Measurements from ENCODE around the gene CEACAM20. TPM values are rescaled to one million over a fixed set of nuclear protein-coding genes. Genes with fewer than 3 reads are reported as not detected.
A peak's percentile ranks its signal among the peaks of the same experiment; 100 is the strongest.

CEACAM20 gene
- total RNA-seq, 1 experiment from 2014 or later = not detected

- no TSS peak for BruUV-seq (replicated peaks)
- ChIA-PET POLR2A (ENCODE audit: low non-redundant PET) (no interaction called here), CTCF (no interaction called here)
- Histone ChIP-seq H3K9me3 (ENCODE audit: low read depth, low read length, poor library complexity, severe bottlenecking) (no peaks in the 10 kb centered on the region), H3K4me3 (ENCODE audit: low read depth, low read length, poor library complexity, severe bottlenecking) (no peak overlapping the region), H3K27me3 (replicated peaks; ENCODE audit: insufficient read depth, low read depth, low read length, poor library complexity) (no peaks in the 10 kb centered on the region), H3K27ac (ENCODE audit: low read depth, low read length, poor library complexity, severe bottlenecking) (no peak overlapping the region), H3K36me3 (ENCODE audit: insufficient read depth, low read length, poor library complexity, severe bottlenecking) (no peaks in the 10 kb centered on the region), H3K4me1 (ENCODE audit: insufficient read depth, low read length, poor library complexity, severe bottlenecking) (peaks cover 7% of the 10 kb centered on the region)
- TF ChIP-seq CTCF (conservative IDR thresholded peaks at IDR 0.05; ENCODE audit: low read depth, low read length) (no peak), EZH2 (IDR thresholded peaks at IDR 0.05; ENCODE audit: borderline replicate concordance, low read depth, low read length, poor library complexity, severe bottlenecking) (no peak)
- DNase-seq (ENCODE audit: low spot score) = no peak
- intact Hi-C loops (cut with micrococcal nuclease; ENCODE audit: unreplicated experiment) = no loop called here
These were observed 45.7 kb upstream of the CEACAM20 start for GRCh38 chr19:44575116-44575700.

GRCh38 chr19:44574186-44574950 lies 44.9 kb upstream of the CEACAM20 start:
- Histone ChIP-seq H3K9me3 (ENCODE audit: low read depth, low read length, poor library complexity, severe bottlenecking) (no peaks in the 10 kb centered on the region), H3K4me3 (ENCODE audit: low read depth, low read length, poor library complexity, severe bottlenecking) (no peak overlapping the region), H3K4me1 (ENCODE audit: insufficient read depth, low read length, poor library complexity, severe bottlenecking) (peaks cover 7% of the 10 kb centered on the region), H3K27me3 (replicated peaks; ENCODE audit: insufficient read depth, low read depth, low read length, poor library complexity) (no peaks in the 10 kb centered on the region), H3K36me3 (ENCODE audit: insufficient read depth, low read length, poor library complexity, severe bottlenecking) (no peaks in the 10 kb centered on the region), H3K27ac (ENCODE audit: low read depth, low read length, poor library complexity, severe bottlenecking) (peak overlapping the region; percentile 28)
- ChIA-PET POLR2A (ENCODE audit: low non-redundant PET) (no interaction called here), CTCF (interaction anchor here (1.0 kb wide), 1 partner anchor 8 kb away, joined by 4 read pairs; no protein-coding TSS in a partner anchor)
- TF ChIP-seq EZH2 (IDR thresholded peaks at IDR 0.05; ENCODE audit: borderline replicate concordance, low read depth, low read length, poor library complexity, severe bottlenecking) (no peak), CTCF (conservative IDR thresholded peaks at IDR 0.05; ENCODE audit: low read depth, low read length) (no peak)
- DNase-seq (ENCODE audit: low spot score) = no peak
- no TSS peak for BruUV-seq (replicated peaks)
- intact Hi-C loops (cut with micrococcal nuclease; ENCODE audit: unreplicated experiment) = no loop called here

GRCh38 chr19:44573627-44574026 lies 44.2 kb upstream of the CEACAM20 start:
- no TSS peak for BruUV-seq (replicated peaks)
- POLR2A ChIA-PET (ENCODE audit: low non-redundant PET) = no interaction called here
- H3K27me3 ChIP-seq (replicated peaks; ENCODE audit: insufficient read depth, low read depth, low read length, poor library complexity) = no peaks in the 10 kb centered on the region
- peaks cover 7% of the 10 kb centered on the region for H3K4me1 ChIP-seq (ENCODE audit: insufficient read depth, low read length, poor library complexity, severe bottlenecking)
- H3K4me3 ChIP-seq (ENCODE audit: low read depth, low read length, poor library complexity, severe bottlenecking) = no peak overlapping the region
- CTCF ChIA-PET = interaction anchor here (0.9 to 1.0 kb wide), 2 partner anchors 9 to 84 kb away, joined by 3 to 4 read pairs; no protein-coding TSS in a partner anchor
- H3K27ac ChIP-seq (ENCODE audit: low read depth, low read length, poor library complexity, severe bottlenecking) = peak overlapping the region; percentile 28
- H3K9me3 ChIP-seq (ENCODE audit: low read depth, low read length, poor library complexity, severe bottlenecking) = no peaks in the 10 kb centered on the region
- DNase-seq (ENCODE audit: low spot score) = peak; percentile 77
- no peaks in the 10 kb centered on the region for H3K36me3 ChIP-seq (ENCODE audit: insufficient read depth, low read length, poor library complexity, severe bottlenecking)
- TF ChIP-seq CTCF (conservative IDR thresholded peaks at IDR 0.05; ENCODE audit: low read depth, low read length) (no peak), EZH2 (IDR thresholded peaks at IDR 0.05; ENCODE audit: borderline replicate concordance, low read depth, low read length, poor library complexity, severe bottlenecking) (no peak)
- intact Hi-C loops (cut with micrococcal nuclease; ENCODE audit: unreplicated experiment) = no loop called here

Data from A673 (cell line).